Measurements from ENCODE around the gene KLHL30. TPM values are rescaled to one million over a fixed set of nuclear protein-coding genes. Genes with fewer than 3 reads are reported as not detected.

The KLHL30 gene
- total and polyA plus RNA-seq, 2 donors (not counting 1 experiment from before 2014, with no cell fraction given), result 1.2 to 1.6 TPM

GRCh38 chr2:238167761-238168160 lies 29.3 kb downstream of the KLHL30 start:
- no peaks in the 10 kb centered on the region for H3K79me2 ChIP-seq (ENCODE audit: control insufficient read depth, insufficient read depth, low read length)
- H4K20me1 ChIP-seq (ENCODE audit: control insufficient read depth, extremely low read depth, insufficient read depth, low read length), result no peaks in the 10 kb centered on the region
- H2AFZ ChIP-seq (ENCODE audit: low read length), result no peak overlapping the region
- H3K27me3 ChIP-seq (ENCODE audit: control insufficient read depth, insufficient read depth, low read length), result no peaks in the 10 kb centered on the region
- peaks cover 17% of the 10 kb centered on the region for H3K36me3 ChIP-seq (ENCODE audit: control insufficient read depth, insufficient read depth, low read length)
- no peak overlapping the region for H3K4me2 ChIP-seq (ENCODE audit: extremely low read depth, insufficient read depth, low read length)
- no peak overlapping the region for H3K9ac ChIP-seq (ENCODE audit: insufficient read depth, low read length)
- peak overlapping the region; percentile 92 for H3K27ac ChIP-seq (ENCODE audit: insufficient read depth, low read length)
- peaks cover 26% of the 10 kb centered on the region for H3K4me1 ChIP-seq (ENCODE audit: control insufficient read depth, extremely low read depth, insufficient read depth, low read length)
- H3K9me3 ChIP-seq (ENCODE audit: control insufficient read depth, insufficient read depth, low read depth, low read length), result no peaks in the 10 kb centered on the region
- TF ChIP-seq, protein P1, sequence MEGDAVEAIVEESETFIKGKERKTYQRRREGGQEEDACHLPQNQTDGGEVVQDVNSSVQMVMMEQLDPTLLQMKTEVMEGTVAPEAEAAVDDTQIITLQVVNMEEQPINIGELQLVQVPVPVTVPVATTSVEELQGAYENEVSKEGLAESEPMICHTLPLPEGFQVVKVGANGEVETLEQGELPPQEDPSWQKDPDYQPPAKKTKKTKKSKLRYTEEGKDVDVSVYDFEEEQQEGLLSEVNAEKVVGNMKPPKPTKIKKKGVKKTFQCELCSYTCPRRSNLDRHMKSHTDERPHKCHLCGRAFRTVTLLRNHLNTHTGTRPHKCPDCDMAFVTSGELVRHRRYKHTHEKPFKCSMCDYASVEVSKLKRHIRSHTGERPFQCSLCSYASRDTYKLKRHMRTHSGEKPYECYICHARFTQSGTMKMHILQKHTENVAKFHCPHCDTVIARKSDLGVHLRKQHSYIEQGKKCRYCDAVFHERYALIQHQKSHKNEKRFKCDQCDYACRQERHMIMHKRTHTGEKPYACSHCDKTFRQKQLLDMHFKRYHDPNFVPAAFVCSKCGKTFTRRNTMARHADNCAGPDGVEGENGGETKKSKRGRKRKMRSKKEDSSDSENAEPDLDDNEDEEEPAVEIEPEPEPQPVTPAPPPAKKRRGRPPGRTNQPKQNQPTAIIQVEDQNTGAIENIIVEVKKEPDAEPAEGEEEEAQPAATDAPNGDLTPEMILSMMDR (conservative IDR thresholded peaks at IDR 0.05 in 1 of 2, IDR thresholded peaks at IDR 0.05 in 1 of 2; ENCODE audit: low read depth in 1 of 2, low read length in 2 of 2), result no peak
- TF ChIP-seq EZH2 (IDR thresholded peaks at IDR 0.05; ENCODE audit: low read length, missing control alignments), result no peak
- peak; percentile 30 to 33 for DNase-seq (ENCODE audit: low read depth in 2 of 2)
- no peak overlapping the region for H3K4me3 ChIP-seq (replicated peaks in 1 of 4; ENCODE audit: control extremely low read depth in 1 of 4, insufficient read depth in 1 of 4, low read depth in 3 of 4, low read length in 4 of 4)

GRCh38 chr2:238168196-238169047 lies 30.0 kb downstream of the KLHL30 start:
- Histone ChIP-seq H3K9ac (ENCODE audit: insufficient read depth, low read length) (no peak overlapping the region), H3K9me3 (ENCODE audit: control insufficient read depth, insufficient read depth, low read depth, low read length) (no peaks in the 10 kb centered on the region), H4K20me1 (ENCODE audit: control insufficient read depth, extremely low read depth, insufficient read depth, low read length) (no peaks in the 10 kb centered on the region), H3K79me2 (ENCODE audit: control insufficient read depth, insufficient read depth, low read length) (no peaks in the 10 kb centered on the region), H2AFZ (ENCODE audit: low read length) (no peak overlapping the region), H3K4me1 (ENCODE audit: control insufficient read depth, extremely low read depth, insufficient read depth, low read length) (peaks cover 26% of the 10 kb centered on the region), H3K27me3 (ENCODE audit: control insufficient read depth, insufficient read depth, low read length) (no peaks in the 10 kb centered on the region), H3K4me2 (ENCODE audit: extremely low read depth, insufficient read depth, low read length) (peak overlapping the region; percentile 18), H3K27ac (ENCODE audit: insufficient read depth, low read length) (peak overlapping the region; percentile 92), H3K36me3 (ENCODE audit: control insufficient read depth, insufficient read depth, low read length) (peaks cover 24% of the 10 kb centered on the region), H3K4me3 (replicated peaks in 1 of 4; ENCODE audit: control extremely low read depth in 1 of 4, insufficient read depth in 1 of 4, low read depth in 3 of 4, low read length in 4 of 4) (no peak overlapping the region)
- no peak for DNase-seq (ENCODE audit: low read depth in 2 of 2)
- TF ChIP-seq EZH2 (IDR thresholded peaks at IDR 0.05; ENCODE audit: low read length, missing control alignments), result no peak

DNA sequence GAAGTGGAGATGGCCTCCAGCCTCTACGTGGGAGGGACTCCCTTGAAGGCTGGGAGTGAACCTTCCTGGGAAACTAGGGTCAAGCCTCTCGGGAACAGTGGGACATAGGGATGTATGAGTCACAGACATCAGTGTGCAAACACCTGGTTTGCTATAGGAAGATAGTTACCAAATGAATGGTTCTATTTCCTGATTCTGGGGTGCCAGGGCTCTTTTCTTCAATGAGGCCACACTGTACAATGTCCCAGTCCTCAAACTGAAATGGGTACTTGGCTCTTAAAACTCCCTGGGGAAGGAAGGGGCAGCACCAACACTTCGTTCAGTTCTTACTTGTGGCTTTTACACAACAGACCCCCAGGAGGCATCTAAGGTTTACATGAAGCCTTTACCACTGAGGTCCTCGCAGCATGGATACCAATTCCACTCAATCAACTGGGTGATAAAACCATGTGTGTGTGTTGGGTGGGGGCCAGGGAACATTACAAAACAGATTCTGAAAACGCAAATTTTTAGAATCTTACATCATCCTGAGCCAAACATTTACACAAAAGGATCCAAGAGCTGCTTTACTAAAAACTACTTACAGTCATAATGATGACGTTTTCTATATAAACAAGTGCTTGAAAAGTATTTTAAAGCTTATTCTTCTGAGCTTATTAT lies 30.7 kb downstream of the KLHL30 start:
- H2AFZ ChIP-seq (ENCODE audit: low read length), result no peak overlapping the region
- TF ChIP-seq, protein P1 (conservative IDR thresholded peaks at IDR 0.05 in 1 of 2, IDR thresholded peaks at IDR 0.05 in 1 of 2; ENCODE audit: low read depth in 1 of 2, low read length in 2 of 2), result no peak
- TF ChIP-seq EZH2 (IDR thresholded peaks at IDR 0.05; ENCODE audit: low read length, missing control alignments), result no peak
- H3K9ac ChIP-seq (ENCODE audit: insufficient read depth, low read length), result no peak overlapping the region
- no peaks in the 10 kb centered on the region for H3K27me3 ChIP-seq (ENCODE audit: control insufficient read depth, insufficient read depth, low read length)
- peak overlapping the region; percentile 92 for H3K27ac ChIP-seq (ENCODE audit: insufficient read depth, low read length)
- H4K20me1 ChIP-seq (ENCODE audit: control insufficient read depth, extremely low read depth, insufficient read depth, low read length), result no peaks in the 10 kb centered on the region
- no peaks in the 10 kb centered on the region for H3K79me2 ChIP-seq (ENCODE audit: control insufficient read depth, insufficient read depth, low read length)
- peaks cover 27% of the 10 kb centered on the region for H3K36me3 ChIP-seq (ENCODE audit: control insufficient read depth, insufficient read depth, low read length)
- no peaks in the 10 kb centered on the region for H3K9me3 ChIP-seq (ENCODE audit: control insufficient read depth, insufficient read depth, low read depth, low read length)
- H3K4me2 ChIP-seq (ENCODE audit: extremely low read depth, insufficient read depth, low read length), result peak overlapping the region; percentile 18
- H3K4me3 ChIP-seq (replicated peaks in 1 of 4; ENCODE audit: control extremely low read depth in 1 of 4, insufficient read depth in 1 of 4, low read depth in 3 of 4, low read length in 4 of 4), result peak overlapping the region in 2 of 4 experiments; percentile 18 to 29
- peaks cover 26% of the 10 kb centered on the region for H3K4me1 ChIP-seq (ENCODE audit: control insufficient read depth, extremely low read depth, insufficient read depth, low read length)
- DNase-seq (ENCODE audit: low read depth in 2 of 2), result peak; percentile 93 to 98
